Left lobe of liver (tissue), 2 donors: ENCODE results near the gene CDKAL1. TPM values are rescaled to one million over a fixed set of nuclear protein-coding genes. Genes with fewer than 3 reads are reported as not detected.

Experiments used
- ATAC-seq: fragments of 200-7000 bp; cut with Tn5 transposase; one replicate; pipeline ENCODE4 v1.9.1; 2020; ENCODE audit warnings: mild to moderate bottlenecking, moderate library complexity
- DNase-seq: peaks from one replicate; pipeline ENCODE4 v3.0.0-alpha.2; 2020; ENCODE audit warnings: low spot score
- total RNA-seq: library from RNA; stranded (reverse); gene quantifications from one replicate; pipeline ENCODE4 v1.2.1, GENCODE V29; 2021
- donor health status: DM: no; HTN: no; CAD: no; lungs with moderate emphysema.
- donor health status: DM: no; HTN: yes; CAD: no.

The CDKAL1 gene
- total RNA-seq, 1 donor from 2014 or later = 5.1 TPM

GRCh38 chr6:20946022-20946421 is 411.8 kb downstream of the CDKAL1 start:
- no peak for DNase-seq
- no peak for ATAC-seq

DNA sequence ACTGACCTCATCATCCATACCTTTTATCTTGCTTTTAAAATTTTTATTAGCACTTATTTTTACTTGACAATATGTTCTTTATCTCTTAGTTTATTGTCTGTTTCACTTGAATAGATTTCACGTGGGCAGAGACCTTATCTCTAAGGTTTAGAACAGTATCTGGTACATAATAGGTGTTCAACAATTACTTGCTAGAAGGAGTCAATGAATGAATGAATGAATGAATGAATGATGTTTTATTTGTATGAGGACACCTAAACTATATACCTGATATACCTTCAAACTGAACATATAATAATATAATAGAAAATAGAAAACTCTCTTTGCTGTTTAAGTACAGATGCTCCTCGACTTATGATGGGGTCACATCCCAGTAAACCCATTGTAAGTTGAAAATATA is 412.6 kb downstream of the CDKAL1 start:
- DNase-seq (no peak), ATAC-seq (no peak)

DNA sequence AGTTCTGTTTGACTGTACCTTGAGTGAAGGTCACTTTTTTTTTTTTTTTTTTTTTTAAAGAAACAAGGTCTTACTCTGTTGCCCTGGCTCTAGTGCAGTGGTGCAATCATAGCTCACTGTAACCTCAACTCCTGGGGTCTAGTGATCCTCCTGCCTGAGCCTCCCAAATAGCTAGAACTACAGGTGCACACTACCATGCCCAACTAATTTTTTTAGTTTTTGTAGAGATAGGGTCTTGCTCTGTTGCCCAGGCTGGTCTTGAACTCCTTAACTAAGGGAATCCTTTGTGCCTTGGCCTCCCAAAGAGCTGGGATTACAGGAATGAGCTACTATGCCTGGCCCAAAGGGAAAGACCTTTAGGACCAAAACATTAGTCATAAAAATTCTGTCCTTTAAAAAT is 413.7 kb downstream of the CDKAL1 start:
- DNase-seq = no peak
- no peak for ATAC-seq

DNA sequence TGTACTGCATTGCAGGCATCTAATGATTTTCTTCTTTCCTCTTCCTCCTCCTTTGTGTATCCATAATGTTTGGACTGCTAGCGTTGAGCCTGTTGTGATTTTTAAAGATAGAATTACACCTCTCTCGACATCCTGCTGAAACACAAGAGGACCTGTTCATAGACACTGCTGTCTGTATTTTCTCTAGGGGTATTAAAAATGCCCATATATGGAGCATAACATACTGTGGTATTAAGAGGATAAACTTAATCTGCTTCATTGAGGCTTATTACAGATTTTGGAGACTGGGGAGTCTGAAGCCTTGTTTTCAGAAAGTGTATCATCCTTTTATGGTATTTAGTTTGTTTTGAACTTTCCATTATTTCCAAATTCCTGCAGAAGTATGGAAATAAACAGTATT is 414.3 kb downstream of the CDKAL1 start:
- no peak for ATAC-seq
- DNase-seq = no peak

DNA sequence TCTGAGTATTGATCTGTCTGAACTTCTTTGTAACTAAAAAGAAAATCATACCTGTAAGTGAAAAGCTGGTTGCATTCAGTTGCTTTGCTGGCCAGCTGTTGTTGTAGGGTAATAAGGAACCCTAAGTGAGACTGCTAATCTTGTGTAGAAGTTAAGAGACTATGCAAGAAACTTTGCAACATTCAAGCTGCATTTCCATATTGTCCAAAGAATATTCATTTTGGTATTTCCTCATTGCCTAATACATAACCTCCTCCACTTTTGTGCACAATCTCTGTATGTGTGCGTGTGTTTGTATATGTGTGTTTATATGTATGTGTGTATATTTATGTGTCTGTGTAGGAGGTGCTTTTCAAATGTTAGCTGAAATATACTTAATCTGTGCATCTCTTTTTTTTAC is 414.9 kb downstream of the CDKAL1 start:
- DNase-seq (no peak), ATAC-seq (no peak)

DNA sequence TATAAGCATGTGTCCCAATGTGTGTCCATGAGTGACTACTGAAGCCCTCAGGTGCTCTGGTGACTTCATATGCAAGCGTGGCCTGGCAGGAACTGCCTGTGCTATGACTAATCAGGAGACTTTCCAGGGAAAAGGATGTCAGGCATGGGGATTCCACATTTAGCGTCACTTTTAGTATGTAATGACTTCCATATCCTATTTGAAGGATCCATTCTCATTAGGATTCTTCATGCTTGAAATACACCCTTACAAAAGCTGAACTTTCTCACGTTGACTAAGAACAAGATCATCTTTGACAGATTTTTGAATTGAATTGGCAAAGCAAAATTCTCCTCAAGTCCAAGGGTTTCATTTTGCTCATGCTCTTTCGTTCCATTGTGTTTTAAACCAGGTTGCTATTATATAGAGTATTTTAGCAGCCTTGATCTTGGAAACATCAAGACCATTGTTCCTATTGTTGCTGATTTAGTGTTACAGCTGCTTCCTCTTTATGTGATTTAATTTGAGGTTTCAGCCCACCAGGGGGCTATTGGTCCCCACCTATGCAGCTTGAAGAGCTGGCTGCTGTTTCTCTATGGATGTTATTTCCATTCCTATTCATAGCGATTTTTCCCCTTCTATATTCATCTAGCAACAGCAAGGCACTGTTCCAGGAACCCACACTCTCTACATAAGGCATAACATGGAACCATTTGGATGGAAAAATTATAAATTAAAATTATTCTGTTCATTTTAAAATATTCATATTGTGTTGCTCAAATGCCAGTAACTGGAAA is 418.6 kb downstream of the CDKAL1 start:
- no peak for ATAC-seq
- no peak for DNase-seq

DNA sequence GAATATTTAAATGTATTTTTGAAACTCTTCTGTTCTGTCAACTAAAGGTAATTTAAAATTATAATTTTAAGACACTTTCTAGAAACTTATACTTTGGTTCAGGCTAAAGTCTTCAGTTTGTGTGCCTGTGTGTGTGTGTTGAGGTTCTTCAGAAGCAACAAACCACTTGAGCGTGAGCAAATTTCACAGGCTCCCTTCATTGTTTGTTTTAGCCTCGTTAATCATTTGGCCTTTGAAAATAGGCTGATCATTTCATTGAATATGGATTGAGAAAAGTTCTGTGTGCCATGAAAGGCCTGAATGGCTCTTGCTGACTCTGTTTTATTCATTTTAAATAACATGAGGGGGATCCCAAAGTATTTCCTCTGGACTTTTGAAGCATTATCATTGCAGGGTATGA is 420.1 kb downstream of the CDKAL1 start:
- no peak for ATAC-seq
- DNase-seq = no peak

DNA sequence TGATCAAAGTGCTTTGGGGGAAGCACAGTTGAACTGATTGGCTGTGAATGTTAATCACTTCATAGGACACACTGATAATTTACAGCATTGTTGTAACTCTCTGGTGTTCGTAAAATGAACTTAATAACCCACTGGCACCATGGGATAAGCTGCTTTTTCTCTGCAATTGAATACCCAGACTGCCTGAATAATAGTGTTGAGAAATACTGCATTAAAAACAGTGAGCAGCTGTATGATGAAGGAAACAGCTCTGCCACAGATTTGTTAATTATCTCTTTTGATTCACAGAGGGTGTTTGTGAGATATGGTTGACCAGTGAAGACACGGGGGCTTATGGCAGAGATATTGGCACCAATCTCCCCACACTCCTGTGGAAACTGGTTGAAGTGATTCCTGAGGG is 420.9 kb downstream of the CDKAL1 start:
- ATAC-seq = no peak
- DNase-seq = no peak

DNA sequence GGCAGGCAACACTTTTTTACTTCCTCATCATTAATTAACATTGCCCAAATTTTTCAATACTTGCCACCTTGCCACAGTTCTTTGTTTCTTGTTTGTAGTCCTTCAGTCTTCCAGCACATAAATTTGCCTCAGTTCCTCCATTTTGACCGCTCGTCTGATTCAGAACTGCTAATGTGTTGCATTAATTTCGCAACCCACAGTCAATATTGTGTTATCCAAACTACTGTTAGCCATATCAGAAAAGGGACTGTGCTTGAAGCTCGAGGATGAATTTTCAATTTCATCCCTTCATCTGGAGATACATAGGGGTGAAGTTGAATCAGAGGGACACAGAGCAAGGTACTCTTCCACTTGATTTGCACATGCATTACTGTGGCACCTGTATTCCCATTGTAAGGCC is 421.5 kb downstream of the CDKAL1 start:
- no peak for ATAC-seq

GRCh38 chr6:20960067-20960466 is 425.8 kb downstream of the CDKAL1 start:
- no peak for DNase-seq
- no peak for ATAC-seq

More for the DNA sequence above, 421.5 kb downstream of the CDKAL1 start:
- DNase-seq = no peak

DNA sequence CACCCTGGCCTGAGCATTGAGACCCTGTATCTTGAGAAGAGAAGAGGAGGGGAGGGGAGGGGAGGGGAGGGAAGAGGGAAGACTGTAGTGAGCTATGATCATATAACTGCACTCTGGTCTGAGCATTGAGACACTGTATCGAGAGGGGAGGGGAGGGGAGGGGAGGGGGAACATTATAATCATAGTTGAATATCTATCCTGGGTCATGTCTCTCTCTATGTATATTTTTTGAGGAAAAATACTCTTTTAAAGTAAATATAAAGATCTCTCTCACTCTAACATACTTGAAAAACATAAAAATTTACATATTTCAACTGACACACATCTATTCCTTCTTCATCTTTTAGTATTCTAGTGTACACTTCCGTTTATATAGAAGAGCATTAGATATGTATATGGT is 431.0 kb downstream of the CDKAL1 start:
- ATAC-seq (no peak), DNase-seq (no peak)

- ATAC-seq (no peak), DNase-seq (no peak)
These were observed 431.7 kb downstream of the CDKAL1 start for GRCh38 chr6:20965915-20966314.

GRCh38 chr6:20969551-20969950 is 435.3 kb downstream of the CDKAL1 start:
- DNase-seq (no peak), ATAC-seq (no peak)

DNA sequence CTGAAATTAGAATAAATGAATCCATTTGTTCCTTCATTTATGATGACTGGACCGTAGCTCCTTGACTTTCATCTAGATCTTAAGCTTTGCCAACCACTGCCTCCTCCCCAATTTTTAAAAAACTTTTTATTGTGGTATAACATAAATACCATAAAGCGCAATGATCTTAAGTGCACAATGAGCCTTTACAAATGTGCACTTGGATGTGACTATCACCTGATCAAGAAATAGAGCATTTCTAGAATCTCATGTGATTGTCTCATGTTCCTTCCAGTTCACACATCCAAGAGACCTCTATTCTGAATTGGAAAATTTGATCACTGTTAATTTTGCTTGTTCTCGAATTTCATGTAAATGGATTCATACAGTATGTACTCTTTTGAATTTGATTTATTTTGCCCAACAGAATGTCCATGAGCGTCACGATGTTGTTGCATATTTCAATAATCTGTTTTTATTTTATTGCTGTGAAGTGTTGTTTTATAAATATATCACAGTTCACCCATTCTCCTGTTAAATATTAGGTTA is 442.2 kb downstream of the CDKAL1 start:
- no peak for ATAC-seq
- DNase-seq = no peak

- ATAC-seq (no peak), DNase-seq (no peak)
These were observed 443.9 kb downstream of the CDKAL1 start for GRCh38 chr6:20978151-20978614.

DNA sequence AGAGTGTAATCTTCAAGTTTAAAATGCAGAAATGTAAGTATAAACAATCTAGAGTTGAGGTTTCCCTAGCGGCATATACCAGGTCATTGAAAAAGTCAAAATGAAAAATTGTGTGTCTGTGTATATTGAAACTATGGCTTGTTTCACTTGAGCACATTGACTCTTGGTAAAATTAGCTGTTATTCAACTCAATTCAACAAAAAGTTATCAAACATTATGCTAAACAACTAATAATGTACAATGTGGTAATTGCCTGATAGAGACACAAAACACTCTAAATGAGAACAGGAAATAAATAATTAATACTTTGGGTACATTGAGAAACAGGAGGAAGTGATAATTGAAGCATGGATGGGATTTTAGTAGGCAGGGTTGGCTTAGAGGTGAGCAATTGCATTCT is 444.8 kb downstream of the CDKAL1 start:
- no peak for DNase-seq
- ATAC-seq = no peak

DNA sequence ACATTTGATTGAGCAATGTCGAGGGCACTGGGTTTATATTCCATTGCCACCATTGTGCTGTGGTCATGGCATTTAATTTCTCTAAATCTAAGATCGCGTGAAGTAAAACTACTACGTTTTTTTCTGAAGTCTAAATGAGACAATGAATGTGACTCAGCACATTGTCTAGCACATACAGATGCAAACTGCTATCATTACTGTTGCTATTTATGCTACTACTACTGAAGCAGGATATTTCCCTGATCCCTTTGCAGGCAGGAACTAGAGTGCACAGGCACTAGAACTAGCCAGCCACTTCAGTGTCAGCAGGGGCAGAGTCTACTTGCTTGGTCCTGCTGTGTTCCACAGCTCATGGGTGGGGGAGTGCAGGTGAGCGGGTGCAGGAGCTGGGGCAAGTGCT is 449.7 kb downstream of the CDKAL1 start:
- ATAC-seq (no peak), DNase-seq (no peak)

- no peak for ATAC-seq
- no peak for DNase-seq
These were observed 451.6 kb downstream of the CDKAL1 start for GRCh38 chr6:20985821-20986220.

GRCh38 chr6:20991910-20992309 is 457.7 kb downstream of the CDKAL1 start:
- ATAC-seq (no peak), DNase-seq (no peak)

- ATAC-seq (no peak), DNase-seq (no peak)
These were observed 461.8 kb downstream of the CDKAL1 start for GRCh38 chr6:20996099-20996498.

- ATAC-seq = no peak
These were observed 463.0 kb downstream of the CDKAL1 start for GRCh38 chr6:20997143-20997769.

DNA sequence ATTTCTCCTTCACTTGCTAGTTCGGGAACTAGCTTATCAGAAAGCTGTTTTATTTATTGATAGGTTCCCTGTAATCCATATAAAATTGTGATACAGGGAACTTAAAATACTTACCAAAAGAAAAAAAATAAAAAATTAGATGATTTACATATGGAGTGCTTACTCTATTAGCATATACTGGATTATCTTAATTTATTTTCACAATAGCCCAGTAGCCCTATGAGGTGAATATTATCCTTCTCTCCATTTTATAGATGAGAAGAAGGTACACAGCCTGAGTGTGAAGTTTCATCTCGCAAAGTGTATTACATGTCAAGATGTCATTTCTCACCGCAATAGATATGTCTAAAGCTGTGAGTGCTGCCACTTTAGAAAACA is 463.5 kb downstream of the CDKAL1 start:
- ATAC-seq (no peak), DNase-seq (no peak)

More at GRCh38 chr6:20997143-20997769, 463.0 kb downstream of the CDKAL1 start:
- DNase-seq = no peak
